ENCODE results near the gene MAP3K13. TPM values are rescaled to one million over a fixed set of nuclear protein-coding genes. Genes with fewer than 3 reads are reported as not detected.

MAP3K13 gene
- total RNA-seq, 1 donor from 2014 or later: 26.4 TPM

GRCh38 chr3:185353225-185353624 lies 9.7 kb upstream of the MAP3K13 start:
- no peaks in the 10 kb centered on the region for H3K4me1 Mint-ChIP-seq (ENCODE audit: unreplicated experiment)
- H3K9me3 Mint-ChIP-seq (ENCODE audit: unreplicated experiment): no peaks in the 10 kb centered on the region
- DNase-seq (ENCODE audit: low spot score): no peak
- H3K4me3 Mint-ChIP-seq (ENCODE audit: unreplicated experiment): no peak overlapping the region
- no peaks in the 10 kb centered on the region for H3K27me3 Mint-ChIP-seq (ENCODE audit: unreplicated experiment)
- no peak overlapping the region for H3K27ac Mint-ChIP-seq (ENCODE audit: unreplicated experiment)
- H3K36me3 Mint-ChIP-seq (ENCODE audit: low read depth, unreplicated experiment): no peaks in the 10 kb centered on the region
- TF ChIP-seq CTCF (IDR thresholded peaks at IDR 0.05; ENCODE audit: unreplicated experiment): no peak

GRCh38 chr3:185353823-185354614 lies 8.9 kb upstream of the MAP3K13 start:
- peak; percentile 77 for DNase-seq (ENCODE audit: low spot score)
- peak; percentile 61 for TF ChIP-seq CTCF (IDR thresholded peaks at IDR 0.05; ENCODE audit: unreplicated experiment)
- Mint-ChIP-seq H3K4me1 (ENCODE audit: unreplicated experiment) (no peaks in the 10 kb centered on the region), H3K4me3 (ENCODE audit: unreplicated experiment) (no peak overlapping the region), H3K9me3 (ENCODE audit: unreplicated experiment) (no peaks in the 10 kb centered on the region), H3K36me3 (ENCODE audit: low read depth, unreplicated experiment) (no peaks in the 10 kb centered on the region), H3K27ac (ENCODE audit: unreplicated experiment) (no peak overlapping the region), H3K27me3 (ENCODE audit: unreplicated experiment) (no peaks in the 10 kb centered on the region)

- Mint-ChIP-seq H3K36me3 (ENCODE audit: low read depth, unreplicated experiment) (no peaks in the 10 kb centered on the region), H3K27me3 (ENCODE audit: unreplicated experiment) (no peaks in the 10 kb centered on the region), H3K27ac (ENCODE audit: unreplicated experiment) (no peak overlapping the region)
Measured at GRCh38 chr3:185356499-185356898, 6.4 kb upstream of the MAP3K13 start.

GRCh38 chr3:185361920-185362319 lies 1.0 kb upstream of the MAP3K13 start:
- Mint-ChIP-seq H3K4me3 (ENCODE audit: unreplicated experiment) (no peak overlapping the region), H3K27me3 (ENCODE audit: unreplicated experiment) (peaks cover 2% of the 10 kb centered on the region), H3K36me3 (ENCODE audit: low read depth, unreplicated experiment) (no peaks in the 10 kb centered on the region), H3K4me1 (ENCODE audit: unreplicated experiment) (peaks cover 10% of the 10 kb centered on the region), H3K27ac (ENCODE audit: unreplicated experiment) (no peak overlapping the region), H3K9me3 (ENCODE audit: unreplicated experiment) (no peaks in the 10 kb centered on the region)
- TF ChIP-seq CTCF (IDR thresholded peaks at IDR 0.05; ENCODE audit: unreplicated experiment): no peak
- DNase-seq (ENCODE audit: low spot score): no peak

More at GRCh38 chr3:185356499-185356898, 6.4 kb upstream of the MAP3K13 start:
- no peak for TF ChIP-seq CTCF (IDR thresholded peaks at IDR 0.05; ENCODE audit: unreplicated experiment)
- no peak for DNase-seq (ENCODE audit: low spot score)
- Mint-ChIP-seq H3K4me1 (ENCODE audit: unreplicated experiment) (no peaks in the 10 kb centered on the region), H3K9me3 (ENCODE audit: unreplicated experiment) (no peaks in the 10 kb centered on the region), H3K4me3 (ENCODE audit: unreplicated experiment) (no peak overlapping the region)

- H3K36me3 Mint-ChIP-seq (ENCODE audit: low read depth, unreplicated experiment): no peaks in the 10 kb centered on the region
- peaks cover 2% of the 10 kb centered on the region for H3K27me3 Mint-ChIP-seq (ENCODE audit: unreplicated experiment)
- peak overlapping the region; percentile 95 for H3K4me3 Mint-ChIP-seq (ENCODE audit: unreplicated experiment)
- peaks cover 10% of the 10 kb centered on the region for H3K4me1 Mint-ChIP-seq (ENCODE audit: unreplicated experiment)
- H3K9me3 Mint-ChIP-seq (ENCODE audit: unreplicated experiment): no peaks in the 10 kb centered on the region
- H3K27ac Mint-ChIP-seq (ENCODE audit: unreplicated experiment): peak overlapping the region; percentile 19
- no peak for TF ChIP-seq CTCF (IDR thresholded peaks at IDR 0.05; ENCODE audit: unreplicated experiment)
- no peak for DNase-seq (ENCODE audit: low spot score)
Measured at GRCh38 chr3:185363662-185364203, 797 bp downstream of the MAP3K13 start.
